ENCODE results near the gene FAM83G.

Gene FAM83G

DNA sequence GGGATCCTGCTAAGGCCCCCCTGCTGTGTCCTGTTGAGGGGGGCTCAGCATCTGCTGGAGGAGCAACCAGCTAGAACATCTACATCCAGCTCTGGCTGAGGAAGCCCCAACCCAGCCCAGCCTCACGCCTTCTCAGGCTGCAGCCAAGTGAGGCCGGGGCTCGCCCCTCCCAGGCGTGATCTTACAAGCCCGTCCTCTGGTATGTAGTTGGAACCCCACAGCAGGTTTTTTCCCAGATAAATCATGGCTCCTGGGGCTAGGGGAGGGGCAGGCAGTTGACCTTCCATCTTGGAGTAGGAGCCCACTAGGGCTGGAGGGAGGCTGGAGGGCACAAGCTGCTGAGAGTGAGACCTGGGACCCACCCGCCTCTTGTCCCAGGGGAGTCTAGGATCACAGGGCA, 4.7 kb downstream of the FAM83G start:
- peaks cover 31% of the 10 kb centered on the region for H3K4me1 ChIP-seq (ENCODE audit: control insufficient read depth, low read length)
- H4K20me1 ChIP-seq (ENCODE audit: control insufficient read depth, insufficient read depth, low read depth, low read length), result peaks cover 6% of the 10 kb centered on the region; the same call in 1 of the 2 replicates
- no peaks in the 10 kb centered on the region for H3K9me2 ChIP-seq (replicated peaks; ENCODE audit: control insufficient read depth, low read length)
- H3K27ac ChIP-seq (ENCODE audit: low read depth, low read length), result no peak overlapping the region
- H3K9me3 ChIP-seq (ENCODE audit: control insufficient read depth, insufficient read depth, low read length), result peaks cover 11% of the 10 kb centered on the region
- no peaks in the 10 kb centered on the region for H3K27me3 ChIP-seq (ENCODE audit: control insufficient read depth, low read length)
- H3K36me3 ChIP-seq (ENCODE audit: control insufficient read depth, low read length), result peaks cover 38% of the 10 kb centered on the region
- peaks cover 36% of the 10 kb centered on the region for H3K79me2 ChIP-seq (ENCODE audit: control insufficient read depth, low read length)
- H3K4me3 ChIP-seq (ENCODE audit: low read length), result no peak overlapping the region
- H3K4me2 ChIP-seq (ENCODE audit: low read length), result no peak overlapping the region
- no peak for TF ChIP-seq EZH2phosphoT487 (IDR thresholded peaks at IDR 0.05; ENCODE audit: borderline replicate concordance, low read length)
- H3F3A ChIP-seq (ENCODE audit: control insufficient read depth, insufficient read depth), result no peaks in the 10 kb centered on the region

DNA sequence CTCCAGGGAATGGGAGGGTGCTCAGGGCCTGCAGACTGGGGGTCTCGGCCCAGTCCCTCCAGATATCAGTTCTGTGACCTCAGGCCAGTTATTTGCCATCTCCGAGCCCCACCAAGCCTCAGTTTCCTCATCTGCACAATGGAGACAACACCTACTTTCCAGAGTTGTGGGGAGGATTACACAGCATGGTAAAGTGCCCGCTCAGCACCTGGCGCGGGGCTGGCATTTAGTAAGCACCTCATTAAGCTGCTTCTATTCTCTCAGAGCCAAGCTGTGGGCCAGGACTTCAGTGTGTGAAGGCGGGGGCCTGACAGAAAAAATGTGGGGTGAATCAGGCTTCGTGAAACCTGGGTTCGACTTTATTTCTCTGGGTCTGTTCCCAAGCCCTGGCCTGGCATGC, 5.2 kb downstream of the FAM83G start:
- no peaks in the 10 kb centered on the region for H3K9me2 ChIP-seq (replicated peaks; ENCODE audit: control insufficient read depth, low read length)
- H3F3A ChIP-seq (ENCODE audit: control insufficient read depth, insufficient read depth), result no peaks in the 10 kb centered on the region
- H3K4me2 ChIP-seq (ENCODE audit: low read length), result no peak overlapping the region
- peaks cover 6% of the 10 kb centered on the region; the same call in 1 of the 2 replicates for H4K20me1 ChIP-seq (ENCODE audit: control insufficient read depth, insufficient read depth, low read depth, low read length)
- H3K79me2 ChIP-seq (ENCODE audit: control insufficient read depth, low read length), result peaks cover 39% of the 10 kb centered on the region
- no peak overlapping the region for H3K4me3 ChIP-seq (ENCODE audit: low read length)
- H3K9me3 ChIP-seq (ENCODE audit: control insufficient read depth, insufficient read depth, low read length), result peaks cover 11% of the 10 kb centered on the region
- H3K4me1 ChIP-seq (ENCODE audit: control insufficient read depth, low read length), result peaks cover 28% of the 10 kb centered on the region
- H3K27ac ChIP-seq (ENCODE audit: low read depth, low read length), result no peak overlapping the region
- no peaks in the 10 kb centered on the region for H3K27me3 ChIP-seq (ENCODE audit: control insufficient read depth, low read length)
- TF ChIP-seq, protein P1, sequence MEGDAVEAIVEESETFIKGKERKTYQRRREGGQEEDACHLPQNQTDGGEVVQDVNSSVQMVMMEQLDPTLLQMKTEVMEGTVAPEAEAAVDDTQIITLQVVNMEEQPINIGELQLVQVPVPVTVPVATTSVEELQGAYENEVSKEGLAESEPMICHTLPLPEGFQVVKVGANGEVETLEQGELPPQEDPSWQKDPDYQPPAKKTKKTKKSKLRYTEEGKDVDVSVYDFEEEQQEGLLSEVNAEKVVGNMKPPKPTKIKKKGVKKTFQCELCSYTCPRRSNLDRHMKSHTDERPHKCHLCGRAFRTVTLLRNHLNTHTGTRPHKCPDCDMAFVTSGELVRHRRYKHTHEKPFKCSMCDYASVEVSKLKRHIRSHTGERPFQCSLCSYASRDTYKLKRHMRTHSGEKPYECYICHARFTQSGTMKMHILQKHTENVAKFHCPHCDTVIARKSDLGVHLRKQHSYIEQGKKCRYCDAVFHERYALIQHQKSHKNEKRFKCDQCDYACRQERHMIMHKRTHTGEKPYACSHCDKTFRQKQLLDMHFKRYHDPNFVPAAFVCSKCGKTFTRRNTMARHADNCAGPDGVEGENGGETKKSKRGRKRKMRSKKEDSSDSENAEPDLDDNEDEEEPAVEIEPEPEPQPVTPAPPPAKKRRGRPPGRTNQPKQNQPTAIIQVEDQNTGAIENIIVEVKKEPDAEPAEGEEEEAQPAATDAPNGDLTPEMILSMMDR (IDR thresholded peaks at IDR 0.05; ENCODE audit: low read depth, low read length, poor library complexity, severe bottlenecking), result no peak
- no peak for TF ChIP-seq EZH2phosphoT487 (IDR thresholded peaks at IDR 0.05; ENCODE audit: borderline replicate concordance, low read length)
- H3K36me3 ChIP-seq (ENCODE audit: control insufficient read depth, low read length), result peaks cover 38% of the 10 kb centered on the region

DNA sequence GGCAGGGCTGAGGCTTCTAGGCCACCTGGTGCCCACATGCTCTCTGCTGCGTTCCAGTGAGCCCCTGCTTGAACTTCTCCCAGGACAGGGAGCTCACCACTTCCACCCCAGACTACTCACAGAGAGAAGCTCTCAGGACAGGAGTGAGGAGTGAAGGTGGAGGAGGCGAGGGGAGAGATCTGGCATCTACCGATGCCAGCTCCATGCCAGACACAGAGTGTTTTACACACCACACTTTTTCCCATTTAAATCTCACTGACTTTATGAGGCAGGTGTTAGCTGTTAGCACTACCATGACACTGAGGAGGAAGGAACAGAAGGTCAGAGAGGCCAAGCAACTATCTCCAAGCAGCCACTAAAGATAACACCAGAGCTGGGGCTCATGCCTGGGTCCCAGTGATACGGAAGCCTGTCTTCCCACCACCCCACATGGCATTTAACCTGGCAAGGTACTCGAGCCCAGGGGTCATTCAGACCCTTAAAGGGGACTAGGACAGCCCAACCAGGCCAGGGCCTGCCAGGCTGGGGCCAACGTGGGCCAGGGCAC, 6.8 kb downstream of the FAM83G start:
- H4K20me1 ChIP-seq (ENCODE audit: control insufficient read depth, insufficient read depth, low read depth, low read length), result peaks cover 6% of the 10 kb centered on the region; the same call in 1 of the 2 replicates
- no peak overlapping the region for H3K27ac ChIP-seq (ENCODE audit: low read depth, low read length)
- peaks cover 11% of the 10 kb centered on the region for H3K9me3 ChIP-seq (ENCODE audit: control insufficient read depth, insufficient read depth, low read length)
- H3K4me2 ChIP-seq (ENCODE audit: low read length), result no peak overlapping the region
- peaks cover 36% of the 10 kb centered on the region for H3K79me2 ChIP-seq (ENCODE audit: control insufficient read depth, low read length)
- H3K27me3 ChIP-seq (ENCODE audit: control insufficient read depth, low read length), result no peaks in the 10 kb centered on the region
- H3K9me2 ChIP-seq (replicated peaks; ENCODE audit: control insufficient read depth, low read length), result no peaks in the 10 kb centered on the region
- H3K4me3 ChIP-seq (ENCODE audit: low read length), result no peak overlapping the region
- H3F3A ChIP-seq (ENCODE audit: control insufficient read depth, insufficient read depth), result no peaks in the 10 kb centered on the region
- TF ChIP-seq EZH2phosphoT487 (IDR thresholded peaks at IDR 0.05; ENCODE audit: borderline replicate concordance, low read length), result no peak
- TF ChIP-seq, protein P1 (IDR thresholded peaks at IDR 0.05; ENCODE audit: low read depth, low read length, poor library complexity, severe bottlenecking), result no peak
- H3K4me1 ChIP-seq (ENCODE audit: control insufficient read depth, low read length), result peaks cover 29% of the 10 kb centered on the region
- H3K36me3 ChIP-seq (ENCODE audit: control insufficient read depth, low read length), result peaks cover 31% of the 10 kb centered on the region

DNA sequence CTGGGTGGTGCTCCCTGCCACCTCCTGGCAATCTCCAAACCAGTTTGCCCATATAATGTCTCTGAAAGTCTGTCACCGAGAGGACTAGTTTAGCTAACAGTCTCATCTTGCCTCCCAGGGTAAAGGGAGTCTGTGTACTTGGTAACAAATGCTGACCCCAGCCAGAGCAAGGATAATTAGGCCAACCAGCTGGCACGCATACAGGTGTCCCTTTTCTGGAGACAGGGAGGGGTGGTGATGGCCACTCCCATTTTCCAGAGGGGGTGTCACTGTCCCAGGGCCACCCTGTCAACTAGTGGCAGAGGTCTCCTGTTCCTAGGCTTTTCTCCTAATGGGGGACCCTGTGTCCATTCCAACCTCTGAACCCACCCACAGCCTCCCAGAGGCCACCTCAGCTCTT, 8.1 kb downstream of the FAM83G start:
- no peak overlapping the region for H3K4me2 ChIP-seq (ENCODE audit: low read length)
- no peak overlapping the region for H3K27ac ChIP-seq (ENCODE audit: low read depth, low read length)
- TF ChIP-seq EZH2phosphoT487 (IDR thresholded peaks at IDR 0.05; ENCODE audit: borderline replicate concordance, low read length), result no peak
- TF ChIP-seq, protein P1 (IDR thresholded peaks at IDR 0.05; ENCODE audit: low read depth, low read length, poor library complexity, severe bottlenecking), result no peak
- peaks cover 23% of the 10 kb centered on the region for H3K79me2 ChIP-seq (ENCODE audit: control insufficient read depth, low read length)
- H4K20me1 ChIP-seq (ENCODE audit: control insufficient read depth, insufficient read depth, low read depth, low read length), result 0 out of 2 replicates have a peak, but pooled peaks cover 3% of the 10 kb centered on the region
- no peak overlapping the region for H3K4me3 ChIP-seq (ENCODE audit: low read length)
- H3K9me3 ChIP-seq (ENCODE audit: control insufficient read depth, insufficient read depth, low read length), result peaks cover 11% of the 10 kb centered on the region
- no peaks in the 10 kb centered on the region for H3K27me3 ChIP-seq (ENCODE audit: control insufficient read depth, low read length)
- H3K36me3 ChIP-seq (ENCODE audit: control insufficient read depth, low read length), result peaks cover 18% of the 10 kb centered on the region
- no peaks in the 10 kb centered on the region for H3F3A ChIP-seq (ENCODE audit: control insufficient read depth, insufficient read depth)
- H3K4me1 ChIP-seq (ENCODE audit: control insufficient read depth, low read length), result peaks cover 20% of the 10 kb centered on the region
- no peaks in the 10 kb centered on the region for H3K9me2 ChIP-seq (replicated peaks; ENCODE audit: control insufficient read depth, low read length)

Measured in DOHH2 (cell line).